Hepatocyte (in vitro differentiated cells): Measurements from ENCODE around the gene PSMB10. TPM values are rescaled to one million over a fixed set of nuclear protein-coding genes. Genes with fewer than 3 reads are reported as not detected.

Experiments used
- DNase-seq: peaks from one replicate; pipeline ENCODE4 v3.0.0-alpha.2; 2016; ENCODE audit warnings: low spot score
- H2AFZ ChIP-seq: fragments of 200-600 bp; sonication (generic); 2 replicates; pipeline ENCODE4 v1.6.0; 2016; ENCODE audit warnings: antibody characterized with exemption, mild to moderate bottlenecking
- H3K27ac ChIP-seq: fragments of 200-600 bp; sonication (generic); 2 replicates; pipeline ENCODE4 v1.5.1; 2016; ENCODE audit warnings: mild to moderate bottlenecking
- H3K27me3 ChIP-seq: fragments of 200-600 bp; sonication (generic); 2 replicates; pipeline ENCODE4 v1.6.1; 2016
- H3K36me3 ChIP-seq: fragments of 200-600 bp; sonication (generic); replicated peaks from 2 replicates; pipeline ENCODE4 v1.5.1; 2016; ENCODE audit warnings: low read depth; ENCODE audit not compliant: insufficient read depth
- H3K4me1 ChIP-seq: fragments of 200-600 bp; sonication (generic); 2 replicates; pipeline ENCODE4 v1.5.1; 2016; ENCODE audit warnings: mild to moderate bottlenecking, moderate library complexity; ENCODE audit not compliant: insufficient read depth
- H3K4me2 ChIP-seq: fragments of 200-600 bp; sonication (generic); 2 replicates; pipeline ENCODE4 v1.6.0; 2016
- H3K4me3 ChIP-seq: fragments of 200-600 bp; sonication (generic); 2 replicates; pipeline ENCODE4 v1.5.1; 2016; ENCODE audit warnings: mild to moderate bottlenecking
- H3K79me2 ChIP-seq: fragments of 200-600 bp; sonication (generic); 2 replicates; pipeline ENCODE4 v1.6.0; 2017; ENCODE audit warnings: mild to moderate bottlenecking
- H3K9me2 ChIP-seq: fragments of 200-600 bp; sonication (generic); replicated peaks from 2 replicates; pipeline ENCODE4 v1.6.0; 2017; ENCODE audit warnings: mild to moderate bottlenecking; ENCODE audit not compliant: insufficient read depth
- H3K9me3 ChIP-seq: fragments of 200-600 bp; sonication (generic); 2 replicates; pipeline ENCODE4 v1.5.1; 2016; ENCODE audit warnings: low read depth, mild to moderate bottlenecking
- H4K20me1 ChIP-seq: fragments of 200-600 bp; sonication (generic); 2 replicates; pipeline ENCODE4 v1.6.0; 2016; ENCODE audit warnings: mild to moderate bottlenecking; ENCODE audit not compliant: insufficient read depth, poor library complexity, severe bottlenecking
- CTCF ChIP-seq: fragments of 200-600 bp; sonication (generic); IDR thresholded peaks from 2 replicates; pipeline ENCODE4 v1.5.1; 2016; ENCODE audit warnings: antibody characterized with exemption, mild to moderate bottlenecking; ENCODE audit not compliant: poor library complexity
- EZH2 ChIP-seq: fragments of 200-600 bp; sonication (generic); IDR thresholded peaks from 2 replicates; pipeline ENCODE4 v1.6.1; 2016; ENCODE audit warnings: antibody characterized with exemption, mild to moderate bottlenecking, borderline replicate concordance
- EZH2phosphoT487 ChIP-seq: fragments of 200-600 bp; sonication (generic); IDR thresholded peaks from one replicate; pipeline ENCODE4 v1.6.1; 2018; ENCODE audit warnings: antibody characterized with exemption, mild to moderate bottlenecking, low read depth, moderate library complexity; ENCODE audit not compliant: unreplicated experiment, severe bottlenecking
- WGBS: methylation state at CpG from one replicate; pipeline ENCODE4 v1.1.6; 2016; ENCODE audit warnings: low lambda C conversion rate; ENCODE audit errors: missing lambda C conversion rate; 5-methylcytosine and 5-hydroxymethylcytosine counted together
- polyA plus RNA-seq: library from polyadenylated mRNA; unstranded; fragments of >200 nt; fragmentation: Nextera tagmentation; extraction: Ambion mirVana; gene quantifications from 2 replicates; pipeline ENCODE4 v1.2.1, GENCODE V29; 2016
- total RNA-seq: library from RNA; depleted of rRNA; stranded (reverse); fragments of >200 nt; gene quantifications from 2 replicates; pipeline ENCODE4 v1.2.3, GENCODE V29; 2014

Gene PSMB10
- 13.7 and 27.8 TPM in 2 replicates for total RNA-seq
- polyA plus RNA-seq, result 48.7 and 52.2 TPM in 2 replicates

DNA sequence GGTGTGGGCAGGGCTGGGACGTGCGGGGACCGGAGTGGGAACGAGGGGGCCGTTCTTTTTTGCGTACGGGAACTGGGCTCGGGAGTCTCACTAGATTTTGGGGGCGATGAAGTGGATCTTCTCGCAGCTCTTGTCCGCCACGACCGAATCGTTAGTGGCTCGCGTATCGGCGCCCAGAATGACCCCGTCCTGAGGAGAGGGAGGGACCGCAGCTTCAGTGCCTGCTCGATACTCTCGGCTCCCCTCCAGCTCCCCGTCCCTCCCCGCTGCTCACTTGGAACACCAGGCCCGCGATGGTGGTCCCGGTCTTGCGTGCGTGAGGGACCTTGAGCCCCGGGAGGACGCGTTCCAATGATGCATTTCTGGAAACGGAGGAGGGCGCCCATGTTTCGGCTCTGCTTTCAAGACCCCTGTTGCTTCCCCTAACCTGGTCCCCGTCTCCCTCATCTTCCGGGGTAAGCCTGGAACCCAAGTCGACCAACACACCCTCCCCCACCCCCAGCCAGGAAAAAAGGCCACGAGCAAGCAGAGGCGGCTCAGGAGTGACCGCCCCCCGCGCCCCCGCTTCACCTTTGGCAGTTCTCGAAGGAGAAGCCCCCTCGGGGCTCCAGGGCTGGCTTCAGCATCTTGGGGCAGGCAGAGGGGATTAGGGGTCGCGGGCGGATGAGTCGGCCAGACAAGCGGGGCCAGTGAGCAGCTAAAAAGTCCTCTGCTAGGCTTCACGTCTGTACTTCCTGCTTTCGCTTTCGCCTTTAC lies at the start of gene PSMB10:
PSMB10 (minus strand) TSS at position 727 of the 756 bp plus-strand sequence; CDS start at position 626, 101 bp downstream.
- no peaks in the 10 kb centered on the region for H4K20me1 ChIP-seq
- peaks cover 24% of the 10 kb centered on the region for H3K79me2 ChIP-seq
- no peaks in the 10 kb centered on the region for H3K9me3 ChIP-seq
- peak within 1 kb of the TSS; percentile 87 for H3K4me3 ChIP-seq
- WGBS, result under 1% methylated on average over 47 of the region's 54 CpGs
- no peaks in the 10 kb centered on the region for H3K36me3 ChIP-seq
- H2AFZ ChIP-seq, result peak within 1 kb of the TSS; percentile 46
- peak; percentile 78 for DNase-seq
- H3K4me1 ChIP-seq, result peaks cover 8% of the 10 kb centered on the region
- no peaks in the 10 kb centered on the region for H3K27me3 ChIP-seq
- no peaks in the 10 kb centered on the region for H3K9me2 ChIP-seq
- peak within 1 kb of the TSS; percentile 83 for H3K4me2 ChIP-seq
- peak within 1 kb of the TSS; percentile 90 for H3K27ac ChIP-seq
- TF ChIP-seq EZH2phosphoT487, result no peak
- no peak for TF ChIP-seq CTCF
- no peak for TF ChIP-seq EZH2

GRCh38 chr16:67982011-67982696 lies 45.5 kb upstream of the PSMB10 start:
- no peak for DNase-seq
- H3K9me3 ChIP-seq, result no peaks in the 10 kb centered on the region
- WGBS, result 97% methylated on average over 47 of the region's 49 CpGs

DNA sequence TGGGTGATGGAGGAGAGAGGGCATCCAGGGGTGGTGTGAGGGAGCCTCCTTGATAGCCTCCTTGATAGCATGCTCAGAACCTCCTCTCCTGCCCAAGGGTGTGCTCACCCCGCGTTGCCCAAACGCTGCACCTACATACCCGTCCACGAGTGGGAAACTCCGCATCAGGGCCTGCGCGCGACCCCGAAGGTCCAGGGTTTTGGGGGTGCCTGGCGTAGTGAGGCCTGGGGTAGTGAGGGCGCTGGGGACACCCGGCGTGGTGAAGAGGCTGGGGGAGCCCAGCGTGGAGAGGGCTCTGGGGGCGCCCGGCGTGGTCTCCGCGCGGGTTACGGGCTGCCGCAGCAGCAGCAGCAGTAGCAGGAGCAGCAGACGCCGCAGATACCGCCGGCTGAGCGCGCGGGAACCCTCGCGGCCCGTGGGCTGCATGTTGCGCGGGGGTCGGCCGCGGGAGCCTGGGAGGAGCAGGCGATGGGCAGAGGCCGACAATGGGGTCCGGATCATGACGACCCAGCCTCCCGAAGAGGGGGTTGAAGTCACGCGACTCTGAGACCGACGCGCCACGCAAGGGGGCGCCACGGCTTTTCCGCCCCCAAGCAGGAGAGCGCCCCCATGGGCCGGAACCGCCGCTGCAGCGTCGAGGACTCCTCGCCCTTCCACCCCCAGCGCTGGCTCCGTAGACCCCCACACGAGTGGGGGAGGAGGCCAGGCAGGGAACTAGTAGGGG lies 43.5 kb upstream of the PSMB10 start, which contains the start of gene DPEP3:
DPEP3 (minus strand) TSS at position 545 of the 724 bp plus-strand sequence; CDS start at position 426, 119 bp downstream.
- 83% methylated on average over 48 of the region's 62 CpGs for WGBS
- TF ChIP-seq CTCF, result peak; percentile 5
- TF ChIP-seq EZH2phosphoT487, result no peak
- Histone ChIP-seq H3K9me2 (no peaks in the 10 kb centered on the region), H3K4me2 (no peak within 1 kb of the TSS), H2AFZ (no peak within 1 kb of the TSS), H3K36me3 (no peaks in the 10 kb centered on the region), H3K79me2 (no peaks in the 10 kb centered on the region), H3K4me3 (no peak within 1 kb of the TSS), H3K27ac (no peak within 1 kb of the TSS), H3K27me3 (no peaks in the 10 kb centered on the region), H3K9me3 (no peaks in the 10 kb centered on the region), H4K20me1 (no peaks in the 10 kb centered on the region), H3K4me1 (no peaks in the 10 kb centered on the region)
- no peak for DNase-seq

More at GRCh38 chr16:67982011-67982696, 45.5 kb upstream of the PSMB10 start:
- H3K4me2 ChIP-seq, result no peak overlapping the region
- H3K9me2 ChIP-seq, result no peaks in the 10 kb centered on the region
- no peaks in the 10 kb centered on the region for H3K27me3 ChIP-seq
- no peak overlapping the region for H2AFZ ChIP-seq
- no peaks in the 10 kb centered on the region for H3K79me2 ChIP-seq
- H3K27ac ChIP-seq, result no peak overlapping the region
- no peak overlapping the region for H3K4me3 ChIP-seq
- H3K36me3 ChIP-seq, result no peaks in the 10 kb centered on the region
- no peak for TF ChIP-seq CTCF
- TF ChIP-seq EZH2, result no peak
- TF ChIP-seq EZH2phosphoT487, result no peak
- H3K4me1 ChIP-seq, result no peaks in the 10 kb centered on the region
- no peaks in the 10 kb centered on the region for H4K20me1 ChIP-seq
